ENCODE results near the gene SRPRB.

SRPRB gene

DNA sequence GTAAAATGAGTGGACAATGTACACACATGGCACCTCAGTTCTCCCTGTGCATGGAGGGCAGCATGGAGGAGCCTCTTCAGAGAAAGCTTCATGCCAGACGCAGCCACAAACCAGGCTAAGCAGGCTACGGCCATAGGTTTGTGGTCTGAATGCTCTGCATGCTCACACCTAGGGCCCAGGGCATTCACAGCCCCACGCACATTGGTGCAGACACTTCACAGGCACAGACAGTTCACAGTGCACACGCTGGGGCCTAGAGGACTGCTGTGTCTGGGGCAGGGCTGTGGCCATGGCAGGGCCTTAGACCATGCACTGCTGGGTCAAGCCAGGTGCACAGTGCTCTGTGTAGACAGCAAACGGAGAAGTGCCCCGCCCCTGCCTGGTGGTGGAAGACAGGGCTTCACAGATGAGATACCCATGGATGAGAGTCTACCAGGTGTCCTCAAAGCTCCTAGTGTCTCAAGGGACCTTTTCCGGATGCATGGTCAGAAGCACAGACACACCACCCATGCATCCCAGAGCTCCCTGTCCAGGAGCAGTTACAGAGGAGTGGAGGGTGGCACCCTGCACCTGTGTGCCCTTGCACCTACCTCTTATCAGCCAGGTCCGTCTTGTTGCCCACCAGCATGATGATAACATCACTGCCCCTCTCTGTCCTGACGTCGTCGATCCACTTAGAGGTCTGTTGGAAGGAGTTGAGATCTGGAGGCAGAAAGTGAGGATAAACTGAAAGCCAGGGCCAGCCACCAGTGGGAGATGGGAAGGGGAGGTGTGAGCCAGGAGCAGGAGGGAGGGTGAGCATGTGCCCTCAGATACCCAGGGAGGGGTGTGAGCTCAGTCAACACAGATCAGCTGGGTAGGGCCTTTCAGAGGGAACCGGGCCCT is 33.5 kb downstream of the SRPRB start:
- Histone ChIP-seq H3K27ac (ENCODE audit: low read length) (no peak overlapping the region), H3K9me3 (ENCODE audit: insufficient read depth, low read length) (no peaks in the 10 kb centered on the region), H3K4me3 (ENCODE audit: low read length) (no peak overlapping the region), H3K4me2 (ENCODE audit: low read length) (no peak overlapping the region), H3K9ac (ENCODE audit: low read length) (no peak overlapping the region), H3K27me3 (ENCODE audit: low read depth, low read length) (peaks cover 8% of the 10 kb centered on the region), H3K79me2 (ENCODE audit: low read length) (no peaks in the 10 kb centered on the region), H3K36me3 (replicated peaks; ENCODE audit: low read depth, low read length) (no peaks in the 10 kb centered on the region), H4K20me1 (ENCODE audit: insufficient read depth, low read length) (no peaks in the 10 kb centered on the region), H3K4me1 (ENCODE audit: low read length) (no peaks in the 10 kb centered on the region), H2AFZ (ENCODE audit: low read depth, low read length) (no peak overlapping the region)
- TF ChIP-seq CTCF (IDR thresholded peaks at IDR 0.05; ENCODE audit: low read depth, low read length) (no peak), EZH2phosphoT487 (IDR thresholded peaks at IDR 0.05; ENCODE audit: low read depth) (no peak)

- TF ChIP-seq CTCF (IDR thresholded peaks at IDR 0.05; ENCODE audit: low read depth, low read length) (no peak), EZH2phosphoT487 (IDR thresholded peaks at IDR 0.05; ENCODE audit: low read depth) (no peak)
- Histone ChIP-seq H3K4me3 (ENCODE audit: low read length) (no peak overlapping the region), H3K27me3 (ENCODE audit: low read depth, low read length) (peaks cover 8% of the 10 kb centered on the region), H4K20me1 (ENCODE audit: insufficient read depth, low read length) (no peaks in the 10 kb centered on the region), H3K27ac (ENCODE audit: low read length) (no peak overlapping the region), H3K79me2 (ENCODE audit: low read length) (no peaks in the 10 kb centered on the region), H3K4me1 (ENCODE audit: low read length) (no peaks in the 10 kb centered on the region), H3K9me3 (ENCODE audit: insufficient read depth, low read length) (no peaks in the 10 kb centered on the region), H3K9ac (ENCODE audit: low read length) (no peak overlapping the region), H2AFZ (ENCODE audit: low read depth, low read length) (no peak overlapping the region), H3K4me2 (ENCODE audit: low read length) (no peak overlapping the region), H3K36me3 (replicated peaks; ENCODE audit: low read depth, low read length) (no peaks in the 10 kb centered on the region)
Observed at GRCh38 chr3:133840055-133840737, 34.6 kb downstream of the SRPRB start.

GRCh38 chr3:133840767-133841166 is 35.2 kb downstream of the SRPRB start:
- H3K27me3 ChIP-seq (ENCODE audit: low read depth, low read length): peaks cover 8% of the 10 kb centered on the region
- H4K20me1 ChIP-seq (ENCODE audit: insufficient read depth, low read length): no peaks in the 10 kb centered on the region
- TF ChIP-seq CTCF (IDR thresholded peaks at IDR 0.05; ENCODE audit: low read depth, low read length) (no peak), EZH2phosphoT487 (IDR thresholded peaks at IDR 0.05; ENCODE audit: low read depth) (no peak)
- no peaks in the 10 kb centered on the region for H3K36me3 ChIP-seq (replicated peaks; ENCODE audit: low read depth, low read length)
- H2AFZ ChIP-seq (ENCODE audit: low read depth, low read length): no peak overlapping the region
- H3K9me3 ChIP-seq (ENCODE audit: insufficient read depth, low read length): no peaks in the 10 kb centered on the region
- H3K4me3 ChIP-seq (ENCODE audit: low read length): no peak overlapping the region
- no peak overlapping the region for H3K9ac ChIP-seq (ENCODE audit: low read length)
- no peaks in the 10 kb centered on the region for H3K4me1 ChIP-seq (ENCODE audit: low read length)
- no peak overlapping the region for H3K4me2 ChIP-seq (ENCODE audit: low read length)
- H3K27ac ChIP-seq (ENCODE audit: low read length): no peak overlapping the region
- no peaks in the 10 kb centered on the region for H3K79me2 ChIP-seq (ENCODE audit: low read length)

DNA sequence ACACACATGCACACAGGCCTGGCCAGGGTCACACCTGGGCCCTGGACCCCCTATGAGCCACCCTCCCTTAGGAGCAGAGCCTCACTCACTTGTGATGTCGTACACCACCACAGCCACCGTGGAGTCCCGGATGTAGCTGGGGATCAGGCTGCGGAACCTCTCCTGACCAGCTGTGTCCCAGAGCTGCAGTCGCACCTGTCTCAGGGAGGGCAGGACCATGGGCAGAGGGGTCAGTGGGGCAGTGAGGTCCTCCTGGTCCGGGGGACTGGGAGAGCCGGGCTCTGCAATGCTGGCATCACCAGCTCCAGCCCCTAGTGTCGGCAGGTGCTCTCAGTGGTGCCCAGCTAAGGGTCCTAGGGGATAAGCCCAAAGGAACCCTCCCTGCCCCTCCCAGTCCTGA is 35.6 kb downstream of the SRPRB start:
- no peak overlapping the region for H3K4me3 ChIP-seq (ENCODE audit: low read length)
- TF ChIP-seq CTCF (IDR thresholded peaks at IDR 0.05; ENCODE audit: low read depth, low read length): no peak
- no peak for TF ChIP-seq EZH2phosphoT487 (IDR thresholded peaks at IDR 0.05; ENCODE audit: low read depth)
- peaks cover 8% of the 10 kb centered on the region for H3K27me3 ChIP-seq (ENCODE audit: low read depth, low read length)
- H3K27ac ChIP-seq (ENCODE audit: low read length): no peak overlapping the region
- no peak overlapping the region for H2AFZ ChIP-seq (ENCODE audit: low read depth, low read length)
- no peaks in the 10 kb centered on the region for H3K79me2 ChIP-seq (ENCODE audit: low read length)
- no peaks in the 10 kb centered on the region for H3K9me3 ChIP-seq (ENCODE audit: insufficient read depth, low read length)
- H3K4me2 ChIP-seq (ENCODE audit: low read length): no peak overlapping the region
- H3K36me3 ChIP-seq (replicated peaks; ENCODE audit: low read depth, low read length): no peaks in the 10 kb centered on the region
- H4K20me1 ChIP-seq (ENCODE audit: insufficient read depth, low read length): no peaks in the 10 kb centered on the region
- no peaks in the 10 kb centered on the region for H3K4me1 ChIP-seq (ENCODE audit: low read length)
- no peak overlapping the region for H3K9ac ChIP-seq (ENCODE audit: low read length)

All from OCI-LY3 (cell line).